Right lobe of liver (tissue), 4 donors: ENCODE data around the gene ARMC7.

Experiments
- POLR2A ChIP-seq: fragments of 450-650 bp; IDR thresholded peaks from one replicate; pipeline ENCODE4 v1.6.1; 2017; ENCODE audit warnings: antibody characterized with exemption, mild to moderate bottlenecking
- TF ChIP-seq, protein P1 (sequence below), 4 donors: fragments of 200-600 bp in 3 of 4; fragments of 450-650 bp in 1 of 4; IDR thresholded peaks; one replicate each; pipeline versions ENCODE4 v1.5.1 to v1.8.0; 2016 to 2022; ENCODE audit warnings: antibody characterized with exemption in 4 of 4, mild to moderate bottlenecking in 2 of 4
- donor health status: DM: no; HTN: no; CAD: no.
- donor health status: DM: no; HTN: no; CAD: no.
- donor health status: DM: no; HTN: yes; CAD: no.

DNA sequence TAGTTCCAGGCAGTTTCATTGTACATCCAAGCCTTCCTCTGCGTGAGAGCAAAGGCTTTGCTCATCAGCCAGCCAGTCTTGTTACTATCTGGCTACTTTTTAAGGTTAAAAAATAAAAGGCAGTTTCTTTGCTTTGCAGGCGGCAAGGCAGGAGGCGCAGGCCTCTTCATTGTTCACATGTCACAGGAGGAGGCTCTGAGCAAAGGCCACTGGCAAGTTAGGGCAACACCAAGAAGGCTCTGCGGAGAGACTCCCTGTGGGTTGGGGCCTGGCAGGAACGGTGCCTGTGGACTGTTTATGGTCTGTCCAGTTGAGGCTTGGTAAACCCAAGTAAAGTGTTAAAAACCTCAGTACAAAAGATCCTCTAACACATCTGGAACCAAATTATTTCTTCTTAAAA lies 25.7 kb downstream of the ARMC7 start:
- TF ChIP-seq, protein P1, sequence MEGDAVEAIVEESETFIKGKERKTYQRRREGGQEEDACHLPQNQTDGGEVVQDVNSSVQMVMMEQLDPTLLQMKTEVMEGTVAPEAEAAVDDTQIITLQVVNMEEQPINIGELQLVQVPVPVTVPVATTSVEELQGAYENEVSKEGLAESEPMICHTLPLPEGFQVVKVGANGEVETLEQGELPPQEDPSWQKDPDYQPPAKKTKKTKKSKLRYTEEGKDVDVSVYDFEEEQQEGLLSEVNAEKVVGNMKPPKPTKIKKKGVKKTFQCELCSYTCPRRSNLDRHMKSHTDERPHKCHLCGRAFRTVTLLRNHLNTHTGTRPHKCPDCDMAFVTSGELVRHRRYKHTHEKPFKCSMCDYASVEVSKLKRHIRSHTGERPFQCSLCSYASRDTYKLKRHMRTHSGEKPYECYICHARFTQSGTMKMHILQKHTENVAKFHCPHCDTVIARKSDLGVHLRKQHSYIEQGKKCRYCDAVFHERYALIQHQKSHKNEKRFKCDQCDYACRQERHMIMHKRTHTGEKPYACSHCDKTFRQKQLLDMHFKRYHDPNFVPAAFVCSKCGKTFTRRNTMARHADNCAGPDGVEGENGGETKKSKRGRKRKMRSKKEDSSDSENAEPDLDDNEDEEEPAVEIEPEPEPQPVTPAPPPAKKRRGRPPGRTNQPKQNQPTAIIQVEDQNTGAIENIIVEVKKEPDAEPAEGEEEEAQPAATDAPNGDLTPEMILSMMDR (IDR thresholded peaks at IDR 0.05), result no peak
- TF ChIP-seq POLR2A, result no peak
